Fibroblast of the conjunctiva (primary cell): Measurements from ENCODE around the gene IL19.
"Not testable (repeated sequence)": the region's sequence is repeated elsewhere in the genome, so short reads cannot be mapped to it uniquely, and the experiment has no call there.

ENCODE experiments used
- DNase-seq: peaks from one replicate; pipeline ENCODE4 v3.0.0-alpha.2; 2010; ENCODE audit warnings: low read depth

IL19 gene

DNA sequence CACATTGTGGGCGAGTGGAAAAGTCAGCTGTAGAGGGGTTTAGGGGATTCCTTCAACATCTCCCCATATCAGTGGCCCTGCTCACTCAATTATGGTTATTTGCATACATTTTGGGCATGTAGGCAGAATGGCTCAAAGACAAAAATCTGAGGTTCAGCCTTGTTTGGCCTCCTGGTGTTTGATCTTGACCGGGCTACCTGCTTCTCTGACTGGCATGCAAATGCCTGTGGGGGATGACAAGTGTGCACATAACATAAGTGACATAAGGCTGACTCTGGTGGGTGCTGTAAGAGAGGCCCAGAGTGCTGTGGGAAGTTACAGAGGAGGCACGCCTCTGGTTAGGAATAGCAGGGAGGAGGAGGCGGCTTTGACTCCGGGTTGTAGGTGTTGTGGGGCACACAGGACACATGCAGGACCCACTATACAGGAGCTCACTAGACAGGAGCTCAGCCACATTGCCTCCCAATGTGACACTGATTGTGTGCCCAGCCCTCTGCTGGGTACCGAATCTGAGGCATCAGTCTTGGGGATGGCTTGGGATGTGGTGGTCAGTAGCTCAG is 29.4 kb upstream of the IL19 start:
- no peak for DNase-seq

DNA sequence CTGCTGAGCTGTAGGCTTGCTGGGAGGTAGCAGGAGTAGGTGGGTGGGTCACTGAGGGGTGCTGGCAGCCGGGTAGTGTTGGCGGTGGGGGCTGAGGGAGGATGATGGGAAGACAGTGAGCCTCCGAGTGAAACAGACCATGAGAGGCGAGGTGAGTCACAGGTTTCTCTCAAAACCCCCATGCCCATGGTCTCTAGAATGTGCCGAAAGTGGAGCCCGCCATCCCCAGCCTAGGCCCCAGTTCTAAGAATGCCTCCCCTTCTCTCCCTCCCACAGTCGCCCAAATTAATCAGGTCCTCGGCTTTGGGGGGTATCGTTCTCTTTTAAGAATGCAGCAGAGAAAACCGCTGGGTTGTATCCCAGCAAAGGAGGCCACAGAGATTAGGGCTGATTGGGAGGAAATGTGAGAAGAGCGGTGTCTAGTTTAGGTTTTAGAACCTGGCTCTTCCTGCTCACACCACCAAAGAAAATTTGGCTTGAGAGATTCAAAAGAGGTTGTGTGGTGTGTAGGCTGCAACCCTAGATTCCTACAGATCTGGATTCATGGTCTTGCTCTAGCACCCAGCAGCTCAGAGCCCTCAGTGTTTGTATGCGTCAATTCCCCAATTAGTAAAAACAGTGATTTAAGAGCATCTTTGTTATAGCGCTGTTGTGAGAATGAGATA is 27.7 kb upstream of the IL19 start:
- DNase-seq: no peak

DNA sequence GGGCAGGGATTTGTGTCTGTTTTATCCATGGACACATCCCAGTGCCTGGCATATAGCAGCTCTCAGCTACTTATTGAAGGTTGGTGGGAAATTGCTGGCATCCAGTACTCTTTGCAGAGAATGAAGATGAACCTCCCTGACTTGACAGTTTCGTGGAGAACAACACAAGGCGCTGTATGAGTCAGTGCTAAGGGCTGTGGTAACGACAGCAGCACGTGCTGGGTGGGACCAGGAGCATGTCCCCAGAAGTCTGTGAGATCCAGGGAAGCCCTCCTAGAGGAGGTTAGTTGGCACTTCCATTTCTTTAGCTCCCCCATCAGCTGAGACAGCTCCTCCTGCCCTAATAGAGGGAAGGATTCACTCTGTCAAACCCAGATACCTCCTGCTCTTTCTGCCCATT is 25.9 kb upstream of the IL19 start:
- no peak for DNase-seq

GRCh38 chr1:206745301-206745700 is 25.3 kb upstream of the IL19 start:
- no peak for DNase-seq

- no peak for DNase-seq
Observed at GRCh38 chr1:206748348-206749030, 22.1 kb upstream of the IL19 start.

DNA sequence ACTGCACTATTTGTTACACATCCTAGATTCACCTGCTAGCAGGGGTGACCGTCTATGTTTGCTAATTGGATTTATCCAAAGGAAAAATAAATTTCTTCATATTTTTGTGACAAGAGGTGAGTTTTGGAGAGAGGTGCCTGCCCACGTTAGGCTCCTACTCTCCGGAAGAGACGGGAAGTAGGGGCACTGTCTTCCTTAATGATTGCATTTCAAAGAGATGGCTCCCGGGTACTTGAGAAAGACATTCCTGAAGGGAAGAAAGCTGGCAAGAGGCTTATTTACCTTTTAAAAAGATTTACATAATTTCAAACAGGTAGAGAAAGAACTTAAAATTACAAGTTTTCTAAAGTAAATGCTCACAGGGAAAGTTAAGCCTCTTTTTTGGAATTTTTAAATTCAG is 18.7 kb upstream of the IL19 start:
- DNase-seq: no peak

- DNase-seq: no peak
Observed at GRCh38 chr1:206752481-206752880, 18.1 kb upstream of the IL19 start.

DNA sequence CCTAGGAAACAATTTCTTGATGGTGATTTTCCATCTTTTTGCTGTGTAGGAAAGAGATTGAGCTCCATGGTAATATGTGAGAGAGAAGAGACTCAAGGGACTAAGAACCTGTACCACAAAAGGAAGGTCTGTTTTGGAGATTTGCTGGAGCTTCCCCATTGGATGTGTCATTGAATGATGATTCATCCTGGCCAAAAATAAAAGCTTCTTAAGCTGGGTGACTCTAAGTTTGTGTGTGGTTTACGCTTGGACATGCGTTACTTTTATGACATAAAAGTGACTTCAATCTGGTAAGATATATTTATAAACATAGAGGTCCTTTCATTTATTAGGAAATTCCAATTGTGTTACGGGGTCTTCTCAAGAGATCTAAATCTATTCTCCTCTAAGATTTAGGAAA is 17.4 kb upstream of the IL19 start:
- DNase-seq: no peak

DNA sequence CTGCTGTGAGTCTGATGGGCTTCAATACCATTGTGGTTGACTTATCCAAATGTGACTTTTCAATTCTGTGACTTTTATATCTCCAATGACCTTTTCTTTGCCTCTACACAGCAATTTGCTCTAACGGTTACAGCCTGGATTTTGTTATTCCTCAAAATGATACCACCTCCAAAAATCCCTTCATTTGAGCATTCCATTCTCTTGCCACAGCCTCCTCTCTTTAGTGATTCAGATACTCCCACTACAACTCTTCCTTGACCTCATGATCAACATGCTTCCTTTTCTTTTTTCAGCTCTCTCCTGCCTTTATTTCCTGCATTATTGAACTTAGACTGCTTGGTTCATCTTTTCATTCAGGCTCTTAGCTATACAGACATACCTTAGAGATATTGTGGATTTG is 16.6 kb upstream of the IL19 start:
- no peak for DNase-seq

- no peak for DNase-seq
Observed at GRCh38 chr1:206757524-206758266, 12.9 kb upstream of the IL19 start.

- DNase-seq: no peak
Observed at GRCh38 chr1:206760590-206760989, 10.0 kb upstream of the IL19 start.

DNA sequence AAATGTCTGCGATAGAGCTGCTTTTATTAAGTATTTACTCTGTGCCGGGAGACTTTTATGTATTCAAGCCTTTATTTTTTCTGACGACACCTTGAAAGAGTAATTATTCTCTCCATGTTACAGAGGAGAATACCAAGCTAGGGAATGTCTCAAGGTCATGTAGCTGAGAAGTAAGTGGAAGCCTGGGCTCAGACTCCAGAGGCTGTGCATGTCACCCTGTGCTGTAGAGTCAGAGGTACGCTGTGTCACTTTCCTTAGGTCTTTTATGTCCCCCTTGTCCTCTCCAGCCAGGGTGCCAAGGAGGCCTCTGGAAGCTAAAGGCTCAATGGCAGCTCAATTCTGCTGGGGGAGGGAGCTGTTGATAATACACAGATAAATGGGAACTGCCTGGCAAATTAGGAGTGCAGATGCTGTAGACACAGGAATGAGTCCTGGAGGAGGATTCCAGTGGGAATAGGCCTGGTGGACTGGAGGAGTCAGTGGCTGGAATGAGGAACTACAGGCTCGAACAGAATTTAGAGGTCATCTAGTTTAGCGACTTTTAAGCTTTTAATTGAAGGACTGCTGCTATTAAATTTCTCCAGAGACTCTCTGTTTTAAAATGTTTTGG is 9.3 kb upstream of the IL19 start:
- no peak for DNase-seq

DNA sequence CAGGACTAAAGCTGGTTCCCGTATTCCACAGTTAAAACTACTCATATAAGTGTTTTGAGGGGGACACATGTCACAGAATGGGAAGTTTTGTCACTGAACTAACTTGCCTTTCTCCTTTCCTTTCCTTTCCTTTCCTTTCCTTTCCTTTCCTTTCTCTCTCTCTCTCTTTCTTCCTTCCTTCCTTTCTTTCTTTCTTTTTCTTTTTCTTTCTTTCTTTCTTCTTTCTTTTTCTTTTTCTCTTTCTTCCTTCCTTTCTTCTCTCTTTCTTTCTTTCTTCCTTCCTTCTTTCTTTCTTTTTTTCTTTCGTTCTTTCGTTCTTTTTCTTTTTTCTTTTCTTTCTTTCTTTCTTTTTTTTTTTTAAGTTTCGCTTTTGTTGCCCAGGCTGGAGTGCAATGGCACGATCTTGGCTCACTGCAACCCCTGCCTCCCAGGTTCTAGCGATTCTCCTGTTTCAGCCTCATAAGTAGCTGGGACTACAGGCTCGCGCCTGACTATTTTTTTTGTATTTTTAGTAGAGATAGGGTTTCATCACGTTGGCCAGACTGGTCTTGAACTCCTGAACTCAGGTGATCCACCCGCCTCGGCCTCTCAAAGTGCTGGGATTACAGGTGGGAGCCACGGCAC is 7.7 kb upstream of the IL19 start:
- not testable (repeated sequence) for DNase-seq

- not testable (repeated sequence) for DNase-seq
Observed at GRCh38 chr1:206765771-206766170, 4.8 kb upstream of the IL19 start.

- no peak for DNase-seq
Observed at GRCh38 chr1:206766251-206766856, 4.2 kb upstream of the IL19 start.

- no peak for DNase-seq
Observed at GRCh38 chr1:206768472-206769303, 1.9 kb upstream of the IL19 start.

DNA sequence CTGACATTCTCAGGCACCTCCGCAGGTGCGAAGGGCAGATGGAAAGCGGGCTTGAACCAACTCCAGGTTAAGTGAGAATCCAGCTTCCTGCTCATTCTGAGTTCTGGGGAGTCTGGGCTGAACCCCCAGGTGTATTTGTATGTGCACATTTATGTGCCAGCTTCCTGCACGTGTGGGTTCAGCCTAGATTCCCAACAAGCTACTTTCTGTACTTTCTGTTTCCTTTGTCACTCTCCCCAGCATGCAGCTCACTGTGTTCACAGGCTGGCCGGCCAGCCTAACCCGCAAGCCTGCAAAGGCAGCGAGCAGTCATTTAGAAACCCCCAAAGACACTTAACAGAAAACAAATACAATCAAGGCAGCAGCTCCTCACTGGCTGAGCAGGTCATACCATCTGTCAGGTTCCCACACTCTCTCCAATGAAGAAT is 1.3 kb upstream of the IL19 start:
- DNase-seq: no peak

GRCh38 chr1:206771338-206771692 is 742 bp downstream of the IL19 start:
- DNase-seq: no peak

- no peak for DNase-seq
Observed at GRCh38 chr1:206772243-206772937, 1.8 kb downstream of the IL19 start, which contains the start of gene IL10. TSS of gene IL10 (minus strand) at chr1:206772494. CDS start at chr1:206772435, 59 bp downstream.

GRCh38 chr1:206774093-206774492 is 3.5 kb downstream of the IL19 start:
- no peak for DNase-seq
